HepG2 (cell line): ENCODE data around the gene SDK1. TPM values are rescaled to one million over a fixed set of nuclear protein-coding genes. Genes with fewer than 3 reads are reported as not detected.
"Not testable (repeated sequence)": the region's sequence is repeated elsewhere in the genome, so short reads cannot be mapped to it uniquely, and the experiment has no call there.

Experiments
- ATAC-seq: fragments of 200-7000 bp; cut with Tn5 transposase; 3 replicates; pipeline ENCODE4 v1.9.1; 2020; ENCODE audit warnings: mild to moderate bottlenecking, moderate library complexity
- BruUV-seq: library from RNA; stranded (reverse); fragments of 400-500 nt; replicated peaks from 2 replicates; lab custom pipeline; 2021; lab: Mats Ljungman, UMichigan
- CTCF ChIA-PET: fragments of 300-600 bp; formaldehyde crosslinking; extraction: SDS; loops from one replicate; lab custom pipeline; 2021; ENCODE audit warnings: low total read pairs, inconsistent platforms, low intra/inter-chr PET ratio; lab: Yijun Ruan, JAX
- POLR2A ChIA-PET: fragments of 350-600 bp; sonication (Branson Sonifier 250); formaldehyde crosslinking; loops from one replicate; lab custom pipeline; 2020; ENCODE audit warnings: antibody characterized with exemption, inconsistent platforms; lab: Yijun Ruan, JAX
- DNase-seq: peaks from one replicate; pipeline ENCODE4 v3.0.0-alpha.2; 2015; ENCODE audit warnings: low spot score
- FAIRE-seq: peaks from 3 replicates; lab custom pipeline; 2011; peaks lifted over from hg19 to GRCh38; lab: Jason Lieb, UNC
- H2AFZ ChIP-seq: one replicate; pipeline ENCODE4 v1.6.1; 2011; ENCODE audit warnings: low read length, inconsistent platforms
- H3K27ac ChIP-seq: fragments of 300-600 bp; 3 replicates; pipeline ENCODE4 v1.8.0; 2011; ENCODE audit warnings: mixed run types, mild to moderate bottlenecking, mixed read lengths, low read length, inconsistent platforms; ENCODE audit not compliant: insufficient read depth; ENCODE audit errors: extremely low read length
- H3K27me3 ChIP-seq, 2 experiments: fragments of 200-600 bp in 1 of 2; 2 replicates in 1 of 2; 3 replicates in 1 of 2; pipeline versions ENCODE4 v1.6.0 to v1.8.0; 2011; ENCODE audit warnings: low read length in 2 of 2, mild to moderate bottlenecking in 2 of 2, moderate library complexity in 2 of 2, inconsistent platforms in 1 of 2; ENCODE audit not compliant: insufficient read depth in 2 of 2, control insufficient read depth in 1 of 2
- H3K36me3 ChIP-seq, 2 experiments: fragments of 200-600 bp in 1 of 2; replicated peaks in 1 of 2; 2 replicates in 1 of 2; 3 replicates in 1 of 2; pipeline versions ENCODE4 v1.5.1 to v1.8.0; 2011; ENCODE audit warnings: low read length in 2 of 2, inconsistent platforms in 1 of 2; ENCODE audit not compliant: insufficient read depth in 2 of 2, control insufficient read depth in 1 of 2
- H3K4me1 ChIP-seq: 2 replicates; pipeline ENCODE4 v1.5.1; 2012; ENCODE audit warnings: low read length, inconsistent platforms; ENCODE audit not compliant: insufficient read depth
- H3K4me2 ChIP-seq: 2 replicates; pipeline ENCODE4 v1.6.0; 2011; ENCODE audit warnings: low read depth, low read length, inconsistent platforms
- H3K4me3 ChIP-seq, 3 experiments: fragments of 200-600 bp in 1 of 3; sonication (generic), shearing (Covaris generic) in 1 of 3; replicated peaks in 1 of 3; 2 replicates each; pipeline ENCODE4 v1.5.1; 2011 to 2016; ENCODE audit warnings: low read length in 3 of 3, inconsistent platforms in 2 of 3, low read depth in 2 of 3, mild to moderate bottlenecking in 2 of 3, control low read depth in 1 of 3, mixed read lengths in 1 of 3; ENCODE audit not compliant: insufficient read depth in 1 of 3
- H3K79me2 ChIP-seq: one replicate; pipeline ENCODE4 v1.6.1; 2011; ENCODE audit warnings: low read length, inconsistent platforms; ENCODE audit not compliant: insufficient read depth
- H3K9ac ChIP-seq: 2 replicates; pipeline ENCODE4 v1.6.0; 2011; ENCODE audit warnings: mild to moderate bottlenecking, low read depth, low read length, inconsistent platforms; ENCODE audit not compliant: insufficient read depth
- H3K9me3 ChIP-seq: 2 replicates; pipeline ENCODE4 v1.5.1; 2012; ENCODE audit warnings: mild to moderate bottlenecking, low read length
- H4K20me1 ChIP-seq: 2 replicates; pipeline ENCODE4 v1.6.0; 2011; ENCODE audit warnings: inconsistent platforms, mild to moderate bottlenecking, low read length, moderate library complexity; ENCODE audit not compliant: insufficient read depth
- HBP1 ChIP-seq: IDR thresholded peaks from 2 replicates; pipeline ENCODE4 v1.6.1; 2016; ENCODE audit warnings: low read depth, control low read depth
- HOXA3 ChIP-seq: sonication (generic); formaldehyde crosslinking; IDR thresholded peaks from 2 replicates; pipeline ENCODE4 v1.5.0; 2020; ENCODE audit warnings: missing genetic modification reagents
- MNT ChIP-seq: fragments of 450-650 bp; IDR thresholded peaks from 2 replicates; pipeline ENCODE4 v1.6.1; 2016
- MTA3 ChIP-seq: sonication (generic); formaldehyde crosslinking; IDR thresholded peaks from 2 replicates; pipeline ENCODE4 v1.4.0; 2020; ENCODE audit warnings: missing genetic modification reagents
- SP5 ChIP-seq: IDR thresholded peaks from 2 replicates; pipeline ENCODE4 v1.6.1; 2016; ENCODE audit warnings: low read depth, borderline replicate concordance
- ZKSCAN8 ChIP-seq: IDR thresholded peaks from 2 replicates; pipeline ENCODE4 v1.6.1; 2016; ENCODE audit warnings: borderline replicate concordance, missing genetic modification reagents, missing compliant biosample characterization
- ZNF207 ChIP-seq: fragments of 450-650 bp; IDR thresholded peaks from 2 replicates; pipeline ENCODE4 v1.6.1; 2016; ENCODE audit warnings: antibody characterized with exemption, borderline replicate concordance
- ZNF224 ChIP-seq: sonication (generic); formaldehyde crosslinking; IDR thresholded peaks from 2 replicates; pipeline ENCODE4 v1.5.0; 2020; ENCODE audit warnings: mild to moderate bottlenecking, missing genetic modification reagents
- ZNF256 ChIP-seq: sonication (generic); formaldehyde crosslinking; conservative IDR thresholded peaks from 2 replicates; pipeline ENCODE4 v1.4.0; 2020; ENCODE audit warnings: missing genetic modification reagents
- ZNF484 ChIP-seq: sonication (generic); formaldehyde crosslinking; IDR thresholded peaks from 2 replicates; pipeline ENCODE4 v1.5.1; 2020; ENCODE audit warnings: mild to moderate bottlenecking, low read depth, missing genetic modification reagents, borderline replicate concordance
- ZNF512 ChIP-seq: sonication (generic); formaldehyde crosslinking; IDR thresholded peaks from 2 replicates; pipeline ENCODE4 v1.4.0; 2020; ENCODE audit warnings: mild to moderate bottlenecking, missing genetic modification reagents
- ZZZ3 ChIP-seq: sonication (generic); formaldehyde crosslinking; IDR thresholded peaks from 2 replicates; pipeline ENCODE4 v1.4.0; 2020; ENCODE audit warnings: missing genetic modification reagents, mild to moderate bottlenecking, borderline replicate concordance
- WGBS: methylation state at CpG from one replicate; pipeline ENCODE4 v1.1.6; 2017; ENCODE audit warnings: low lambda C conversion rate; 5-methylcytosine and 5-hydroxymethylcytosine counted together
- in situ Hi-C: cut with HindIII; loops from 2 replicates; pipeline ENCODE4 v1.10.0; 2017; ENCODE audit warnings: low pct_unique_long_range_greater_than_20kb; ENCODE audit not compliant: extremely low pct_ligation_motif_present
- intact Hi-C: fragments of 100-400 bp; cut with micrococcal nuclease; formaldehyde crosslinking; loops from one replicate; pipeline ENCODE4 v1.10.0; 2022; ENCODE audit not compliant: unreplicated experiment
- polyA plus RNA-seq, 8 experiments: library from polyadenylated mRNA; depleted of rRNA in 3 of 8; stranded (reverse) in 7 of 8; unstranded in 1 of 8; fragments of >200 nt; fragmentation: Illumina TruSeq in 4 of 8; extraction: Trizol in 4 of 8; gene quantifications; 2 replicates each; pipeline versions ENCODE4 v1.2.1 to v1.2.3, GENCODE V29; 2011 to 2016; ENCODE audit warnings: low read depth in 4 of 8, missing spikeins in 1 of 8, mixed read lengths in 1 of 8; ENCODE audit not compliant: insufficient read depth in 1 of 8
- total RNA-seq, 5 experiments: library from RNA; depleted of rRNA; stranded (reverse); fragments of >200 nt; fragmentation: Illumina TruSeq; extraction: Trizol; gene quantifications; 2 replicates each; pipeline ENCODE4 v1.2.3, GENCODE V29; 2016; ENCODE audit warnings: low read depth in 1 of 5

The SDK1 gene
- total and polyA plus RNA-seq, 2 of the 13 experiments (the other 11 are each of a cell fraction or from before 2014, with no cell fraction given): 0.35 to 2.4 TPM

- not testable (repeated sequence) for H3K4me1 ChIP-seq
- TF ChIP-seq MNT: peak; percentile 99
- TF ChIP-seq, all 625 proteins: peak for 1; not testable (repeated sequence) for 624
- H4K20me1 ChIP-seq, FAIRE-seq, ATAC-seq, in situ Hi-C loops, BruUV-seq, H3K27ac ChIP-seq, H2AFZ ChIP-seq, POLR2A ChIA-PET, H3K4me2 ChIP-seq, H3K79me2 ChIP-seq, H3K36me3 ChIP-seq, H3K27me3 ChIP-seq, H3K9ac ChIP-seq, H3K9me3 ChIP-seq, CTCF ChIA-PET, H3K4me3 ChIP-seq, DNase-seq: not testable (repeated sequence)
- intact Hi-C loops: loop anchor here (5.0 kb wide), 1 partner anchor 376 kb away; no protein-coding TSS in a partner anchor
- 82% methylated on average over 8 of the region's 8 CpGs for WGBS
Observed at GRCh38 chr7:3755778-3756453, 454.9 kb downstream of the SDK1 start.

GRCh38 chr7:3757059-3757458 lies 456.0 kb downstream of the SDK1 start:
- ChIA-PET CTCF (no interaction called here), POLR2A (no interaction called here)
- H3K4me3 ChIP-seq: no peak overlapping the region
- 86% methylated on average over 3 of the region's 3 CpGs for WGBS
- ATAC-seq (no peak), FAIRE-seq (no peak), DNase-seq (no peak)
- no peak for TF ChIP-seq ZNF256 (CRISPR knock-in tag)
- no peak for TF ChIP-seq ZNF512 (CRISPR knock-in tag)
- TF ChIP-seq ZNF484 (CRISPR knock-in tag): no peak
- no peak for TF ChIP-seq HBP1 (CRISPR knock-in tag)
- TF ChIP-seq MTA3: no peak
- no peak for TF ChIP-seq HOXA3 (CRISPR knock-in tag)
- TF ChIP-seq ZNF224 (CRISPR knock-in tag): no peak
- TF ChIP-seq ZKSCAN8 (CRISPR knock-in tag): no peak
- no peak for TF ChIP-seq ZNF207
- no peak for TF ChIP-seq ZZZ3 (CRISPR knock-in tag)
- no peak for TF ChIP-seq SP5 (CRISPR knock-in tag)
- no peak overlapping the region for H3K9ac ChIP-seq
- no peaks in the 10 kb centered on the region for H3K4me1 ChIP-seq
- H3K27ac ChIP-seq: no peak overlapping the region
- no peak overlapping the region for H3K4me2 ChIP-seq
- intact Hi-C loops (loop anchor here (5.0 kb wide), 1 partner anchor 375 kb away; no protein-coding TSS in a partner anchor), in situ Hi-C loops (no loop called here)
- no peaks in the 10 kb centered on the region for H4K20me1 ChIP-seq
- no peaks in the 10 kb centered on the region for H3K79me2 ChIP-seq
- no TSS peak for BruUV-seq
- no peaks in the 10 kb centered on the region for H3K9me3 ChIP-seq
- no peaks in the 10 kb centered on the region for H3K27me3 ChIP-seq
- H2AFZ ChIP-seq: no peak overlapping the region
- no peaks in the 10 kb centered on the region for H3K36me3 ChIP-seq
